Measurements from ENCODE around the gene MPV17. TPM values are rescaled to one million over a fixed set of nuclear protein-coding genes. Genes with fewer than 3 reads are reported as not detected.

MPV17 gene
- total RNA-seq, 1 donor from 2014 or later = 71.3 TPM

GRCh38 chr2:27351802-27352598, 29.1 kb upstream of the MPV17 start:
- no peak for TF ChIP-seq CTCF (conservative IDR thresholded peaks at IDR 0.05; ENCODE audit: low read depth, low read length)
- H3K4me3 ChIP-seq (ENCODE audit: low read depth, low read length) = no peak overlapping the region
- no peak for DNase-seq (ENCODE audit: low read depth)

- DNase-seq (ENCODE audit: low read depth) = no peak
- H3K4me3 ChIP-seq (ENCODE audit: low read depth, low read length) = no peak overlapping the region
- no peak for TF ChIP-seq CTCF (conservative IDR thresholded peaks at IDR 0.05; ENCODE audit: low read depth, low read length)
These were observed 27.3 kb upstream of the MPV17 start for GRCh38 chr2:27350106-27350693.

GRCh38 chr2:27347641-27348040, 24.7 kb upstream of the MPV17 start:
- no peak for TF ChIP-seq CTCF (conservative IDR thresholded peaks at IDR 0.05; ENCODE audit: low read depth, low read length)
- H3K4me3 ChIP-seq (ENCODE audit: low read depth, low read length) = no peak overlapping the region
- no peak for DNase-seq (ENCODE audit: low read depth)

GRCh38 chr2:27336173-27336572, 13.3 kb upstream of the MPV17 start:
- no peak for TF ChIP-seq CTCF (conservative IDR thresholded peaks at IDR 0.05; ENCODE audit: low read depth, low read length)
- H3K4me3 ChIP-seq (ENCODE audit: low read depth, low read length) = no peak overlapping the region
- DNase-seq (ENCODE audit: low read depth) = no peak

GRCh38 chr2:27335311-27335710, 12.4 kb upstream of the MPV17 start:
- H3K4me3 ChIP-seq (ENCODE audit: low read depth, low read length) = no peak overlapping the region
- no peak for TF ChIP-seq CTCF (conservative IDR thresholded peaks at IDR 0.05; ENCODE audit: low read depth, low read length)
- no peak for DNase-seq (ENCODE audit: low read depth)

GRCh38 chr2:27324720-27325119, 1.8 kb upstream of the MPV17 start:
- TF ChIP-seq CTCF (conservative IDR thresholded peaks at IDR 0.05; ENCODE audit: low read depth, low read length) = no peak
- no peak for DNase-seq (ENCODE audit: low read depth)
- no peak overlapping the region for H3K4me3 ChIP-seq (ENCODE audit: low read depth, low read length)

Measured in epithelial cell of proximal tubule (primary cell).